ENCODE data around the gene ABTB1.

Gene ABTB1

DNA sequence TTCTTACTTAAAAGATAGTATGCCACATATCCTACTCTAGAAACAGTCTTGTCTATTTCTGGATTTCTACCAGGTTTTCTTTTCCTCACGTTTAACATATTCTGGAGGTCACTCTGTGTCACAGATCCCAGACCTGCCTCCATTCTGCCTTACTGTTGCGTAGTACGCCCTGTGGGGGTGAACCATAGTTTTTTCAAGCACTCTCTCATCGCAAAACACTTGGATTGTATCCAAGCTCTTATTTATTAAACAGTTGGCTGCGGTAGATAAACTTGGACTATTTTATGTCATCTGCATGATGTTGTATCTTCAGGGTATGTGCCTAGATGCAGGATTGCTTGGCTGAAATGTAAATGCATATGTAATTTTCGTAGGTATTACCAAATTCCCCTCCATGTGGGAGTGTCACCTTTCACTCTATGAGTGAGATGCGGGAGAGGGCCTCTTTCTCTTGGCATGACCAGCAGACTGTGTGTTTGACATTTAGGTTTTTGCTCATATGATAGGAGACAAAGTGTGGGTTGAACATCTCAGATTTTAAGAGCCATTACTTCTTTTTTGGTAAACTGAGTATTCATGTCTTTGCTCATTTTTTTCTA is 55.8 kb downstream of the ABTB1 start:
- TF ChIP-seq EP300 (IDR thresholded peaks at IDR 0.05; ENCODE audit: borderline replicate concordance) = no peak

DNA sequence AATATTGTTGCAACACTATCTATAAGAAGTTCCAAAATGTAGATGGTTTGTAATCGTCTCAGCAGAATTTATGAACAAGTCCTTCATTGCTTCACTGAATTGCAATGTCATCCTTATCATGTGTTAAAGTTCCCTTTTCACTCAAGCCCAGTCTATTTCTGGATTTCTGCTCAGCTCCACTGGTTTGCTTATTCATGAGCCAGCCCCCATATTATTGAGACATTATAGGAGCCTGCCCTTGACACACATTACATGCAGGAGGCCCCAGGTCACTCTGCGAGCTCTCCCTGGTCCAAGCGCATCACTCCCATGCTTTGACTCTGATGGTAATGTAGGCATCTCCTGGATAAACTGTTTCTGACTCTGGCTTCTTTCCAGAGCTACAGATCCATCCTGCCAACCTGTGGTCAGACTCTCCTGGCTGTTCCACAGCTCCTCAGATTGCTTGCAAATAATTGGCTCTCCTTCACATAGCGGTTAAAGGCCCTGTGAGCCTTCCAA is 56.9 kb downstream of the ABTB1 start:
- TF ChIP-seq TEAD4 (IDR thresholded peaks at IDR 0.05) (no peak), ZBTB7A (IDR thresholded peaks at IDR 0.05; ENCODE audit: low read depth) (no peak), RAD21 (IDR thresholded peaks at IDR 0.05; ENCODE audit: low read depth) (no peak), CEBPB (IDR thresholded peaks at IDR 0.05) (no peak), CREB1 (IDR thresholded peaks at IDR 0.05; ENCODE audit: low read depth) (no peak), EP300 (IDR thresholded peaks at IDR 0.05; ENCODE audit: borderline replicate concordance) (no peak), TCF12 (IDR thresholded peaks at IDR 0.05; ENCODE audit: low read depth) (no peak), FOXM1 (IDR thresholded peaks at IDR 0.05; ENCODE audit: borderline replicate concordance, low read depth) (no peak), TAF1 (IDR thresholded peaks at IDR 0.05; ENCODE audit: low read depth) (no peak), YY1 (IDR thresholded peaks at IDR 0.05; ENCODE audit: low read depth) (no peak), NFIC (IDR thresholded peaks at IDR 0.05) (no peak), EGR1 (IDR thresholded peaks at IDR 0.05) (no peak)
- TF ChIP-seq, protein P1, sequence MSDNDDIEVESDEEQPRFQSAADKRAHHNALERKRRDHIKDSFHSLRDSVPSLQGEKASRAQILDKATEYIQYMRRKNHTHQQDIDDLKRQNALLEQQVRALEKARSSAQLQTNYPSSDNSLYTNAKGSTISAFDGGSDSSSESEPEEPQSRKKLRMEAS (IDR thresholded peaks at IDR 0.05) = no peak
- TF ChIP-seq, protein P2, sequence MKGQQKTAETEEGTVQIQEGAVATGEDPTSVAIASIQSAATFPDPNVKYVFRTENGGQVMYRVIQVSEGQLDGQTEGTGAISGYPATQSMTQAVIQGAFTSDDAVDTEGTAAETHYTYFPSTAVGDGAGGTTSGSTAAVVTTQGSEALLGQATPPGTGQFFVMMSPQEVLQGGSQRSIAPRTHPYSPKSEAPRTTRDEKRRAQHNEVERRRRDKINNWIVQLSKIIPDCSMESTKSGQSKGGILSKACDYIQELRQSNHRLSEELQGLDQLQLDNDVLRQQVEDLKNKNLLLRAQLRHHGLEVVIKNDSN (IDR thresholded peaks at IDR 0.05) = no peak
- TF ChIP-seq, protein P3, sequence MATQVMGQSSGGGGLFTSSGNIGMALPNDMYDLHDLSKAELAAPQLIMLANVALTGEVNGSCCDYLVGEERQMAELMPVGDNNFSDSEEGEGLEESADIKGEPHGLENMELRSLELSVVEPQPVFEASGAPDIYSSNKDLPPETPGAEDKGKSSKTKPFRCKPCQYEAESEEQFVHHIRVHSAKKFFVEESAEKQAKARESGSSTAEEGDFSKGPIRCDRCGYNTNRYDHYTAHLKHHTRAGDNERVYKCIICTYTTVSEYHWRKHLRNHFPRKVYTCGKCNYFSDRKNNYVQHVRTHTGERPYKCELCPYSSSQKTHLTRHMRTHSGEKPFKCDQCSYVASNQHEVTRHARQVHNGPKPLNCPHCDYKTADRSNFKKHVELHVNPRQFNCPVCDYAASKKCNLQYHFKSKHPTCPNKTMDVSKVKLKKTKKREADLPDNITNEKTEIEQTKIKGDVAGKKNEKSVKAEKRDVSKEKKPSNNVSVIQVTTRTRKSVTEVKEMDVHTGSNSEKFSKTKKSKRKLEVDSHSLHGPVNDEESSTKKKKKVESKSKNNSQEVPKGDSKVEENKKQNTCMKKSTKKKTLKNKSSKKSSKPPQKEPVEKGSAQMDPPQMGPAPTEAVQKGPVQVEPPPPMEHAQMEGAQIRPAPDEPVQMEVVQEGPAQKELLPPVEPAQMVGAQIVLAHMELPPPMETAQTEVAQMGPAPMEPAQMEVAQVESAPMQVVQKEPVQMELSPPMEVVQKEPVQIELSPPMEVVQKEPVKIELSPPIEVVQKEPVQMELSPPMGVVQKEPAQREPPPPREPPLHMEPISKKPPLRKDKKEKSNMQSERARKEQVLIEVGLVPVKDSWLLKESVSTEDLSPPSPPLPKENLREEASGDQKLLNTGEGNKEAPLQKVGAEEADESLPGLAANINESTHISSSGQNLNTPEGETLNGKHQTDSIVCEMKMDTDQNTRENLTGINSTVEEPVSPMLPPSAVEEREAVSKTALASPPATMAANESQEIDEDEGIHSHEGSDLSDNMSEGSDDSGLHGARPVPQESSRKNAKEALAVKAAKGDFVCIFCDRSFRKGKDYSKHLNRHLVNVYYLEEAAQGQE (IDR thresholded peaks at IDR 0.05; ENCODE audit: low read depth) = no peak

DNA sequence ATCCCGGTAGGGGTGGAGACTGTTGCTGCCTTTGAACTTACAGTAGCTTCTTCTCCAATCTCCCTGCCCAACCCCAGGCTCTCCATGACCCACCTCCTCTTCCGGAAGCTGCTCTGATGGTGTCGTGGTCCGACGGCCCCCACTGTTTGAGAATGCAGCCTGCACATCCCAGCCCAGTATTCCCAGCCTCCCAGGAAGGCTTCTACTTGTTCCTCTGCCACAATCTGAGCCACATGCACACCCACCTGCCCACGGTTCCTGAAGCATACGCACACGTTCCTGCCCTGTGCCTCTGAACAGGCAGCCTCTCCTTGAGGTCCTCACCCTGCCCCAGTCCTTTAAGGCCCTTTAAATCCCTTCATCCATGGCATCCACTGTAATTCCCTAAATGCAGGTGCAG is 57.4 kb downstream of the ABTB1 start:
- TF ChIP-seq YY1 (IDR thresholded peaks at IDR 0.05; ENCODE audit: low read depth) (no peak), TCF12 (IDR thresholded peaks at IDR 0.05; ENCODE audit: low read depth) (no peak), NFIC (IDR thresholded peaks at IDR 0.05) (no peak)
